Fibroblast of skin of abdomen (primary cell): Measurements from ENCODE around the gene SPDYE16.
"Not testable (repeated sequence)": the region's sequence is repeated elsewhere in the genome, so short reads cannot be mapped to it uniquely, and the experiment has no call there.

Experiments used
- DNase-seq: peaks from one replicate; pipeline ENCODE4 v3.0.0-alpha.2; 2013

Gene SPDYE16

DNA sequence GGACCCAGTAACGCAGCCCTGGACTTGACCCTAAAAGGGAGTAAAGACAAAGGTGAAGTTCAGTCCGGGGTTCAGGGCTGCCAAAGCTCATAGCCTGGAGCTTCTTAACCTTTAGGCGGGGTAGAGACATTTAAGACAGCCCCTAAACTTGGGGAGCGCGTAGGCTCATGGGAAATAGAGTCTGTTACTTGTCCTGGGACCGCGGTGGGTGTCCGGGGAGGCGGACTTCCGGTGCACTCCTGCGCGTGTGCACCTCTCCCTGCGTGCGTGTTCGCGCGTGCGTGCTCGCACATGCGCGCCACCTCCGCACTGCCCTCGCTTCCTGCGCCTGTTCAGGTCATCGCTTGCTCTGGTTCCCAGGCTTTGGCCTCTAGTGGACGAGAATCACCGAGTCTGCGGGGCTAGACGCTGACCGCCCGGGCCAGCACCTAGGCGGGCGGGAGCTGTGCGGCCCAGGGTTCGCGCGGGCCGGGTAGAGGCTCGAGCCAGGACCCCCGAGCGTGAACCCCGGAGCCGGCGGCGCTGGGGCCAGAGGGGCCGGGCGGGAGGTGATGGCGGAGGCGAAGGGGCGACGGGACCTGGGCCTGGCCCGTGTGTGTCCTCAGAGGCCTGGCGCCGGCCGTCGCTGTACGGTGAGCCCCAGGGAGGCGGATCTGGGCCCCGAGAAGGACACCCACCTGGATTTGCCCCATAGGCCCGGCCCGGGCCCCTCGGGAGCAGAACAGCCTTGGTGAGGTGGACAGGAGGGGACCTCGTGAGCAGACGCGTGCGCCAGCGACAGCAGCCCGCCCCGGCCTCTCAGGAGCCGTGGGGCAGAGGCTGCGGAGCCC, 6.1 kb upstream of the SPDYE16 start:
- DNase-seq = peak; percentile 90

DNA sequence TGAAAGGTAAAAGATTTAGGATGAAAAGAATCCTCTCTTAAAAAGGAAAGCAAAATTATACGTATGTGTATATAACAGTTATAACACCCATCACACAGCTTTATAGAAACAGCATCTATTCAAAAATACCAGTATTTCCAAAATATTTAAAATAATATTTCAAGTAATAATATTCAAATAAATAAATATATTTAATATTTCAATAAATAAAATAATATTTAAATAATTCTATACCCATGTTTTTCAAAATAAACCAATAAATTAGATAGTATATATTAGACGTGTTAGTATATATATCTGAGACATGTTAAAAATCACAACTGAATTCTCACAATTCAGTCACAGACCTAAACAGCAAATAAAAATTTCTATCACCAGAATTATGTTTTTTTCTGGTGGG, 11.5 kb downstream of the SPDYE16 start:
- not testable (repeated sequence) for DNase-seq

DNA sequence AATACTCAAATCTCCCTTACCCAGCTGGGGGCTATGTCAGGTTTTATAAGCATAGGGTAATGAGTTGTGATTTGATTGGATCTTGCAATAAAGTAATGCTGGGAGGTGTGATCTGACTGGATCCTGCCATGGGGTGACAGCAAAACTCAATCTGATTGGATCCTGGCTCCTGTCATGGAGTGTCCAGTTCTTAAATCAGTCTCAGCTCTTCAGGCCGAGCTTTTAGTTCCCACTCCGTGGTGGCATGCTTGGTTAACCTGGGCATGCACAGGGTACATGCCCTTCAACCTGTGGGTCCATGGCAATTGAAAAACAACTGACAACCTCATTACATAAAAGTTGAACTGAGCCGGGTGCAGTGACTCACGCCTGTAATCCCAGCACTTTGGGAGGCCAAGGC, 16.9 kb downstream of the SPDYE16 start:
- DNase-seq = not testable (repeated sequence)

DNA sequence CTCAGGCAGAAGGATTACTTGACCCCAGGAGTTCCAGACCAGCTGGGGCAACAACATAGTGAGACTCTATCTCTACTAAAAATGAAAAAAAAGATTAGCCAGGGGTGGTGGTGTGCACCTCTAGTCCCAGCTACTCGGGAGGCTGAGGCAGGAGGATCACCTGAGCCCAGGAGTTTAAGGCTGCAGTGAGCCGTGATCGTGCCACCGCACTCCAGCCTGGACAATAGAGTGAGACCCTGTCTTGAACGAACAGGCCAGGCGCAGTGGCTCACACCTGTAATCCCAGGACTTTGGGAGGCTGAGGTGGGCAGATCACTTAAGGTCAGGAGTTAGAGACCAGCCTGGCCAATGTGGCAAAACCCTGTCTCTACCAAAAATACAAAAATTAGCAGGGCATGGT, 26.2 kb downstream of the SPDYE16 start:
- DNase-seq = not testable (repeated sequence)

DNA sequence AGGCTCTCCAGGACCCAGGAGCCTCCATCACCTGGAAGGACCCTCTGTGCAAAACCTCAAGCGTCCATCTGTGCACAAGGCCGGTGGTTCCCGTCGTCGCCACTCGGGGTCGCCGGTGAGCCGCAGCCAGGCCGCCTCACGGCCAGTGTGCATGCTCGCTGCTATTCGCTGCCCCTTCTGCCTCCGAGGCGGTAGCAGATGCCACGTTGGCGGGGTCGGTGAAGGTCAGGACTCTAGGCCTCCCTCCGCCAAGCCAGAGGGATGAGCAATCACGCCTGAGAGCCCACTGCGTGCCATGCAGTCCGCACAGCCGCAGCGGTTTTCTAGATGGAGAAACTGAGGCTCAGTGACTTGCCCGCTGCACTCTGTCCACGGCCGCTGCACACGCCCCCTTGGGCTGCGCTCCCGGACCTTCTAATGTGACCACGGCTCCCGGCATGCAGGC, 27.1 kb downstream of the SPDYE16 start:
- DNase-seq = peak; percentile 23

DNA sequence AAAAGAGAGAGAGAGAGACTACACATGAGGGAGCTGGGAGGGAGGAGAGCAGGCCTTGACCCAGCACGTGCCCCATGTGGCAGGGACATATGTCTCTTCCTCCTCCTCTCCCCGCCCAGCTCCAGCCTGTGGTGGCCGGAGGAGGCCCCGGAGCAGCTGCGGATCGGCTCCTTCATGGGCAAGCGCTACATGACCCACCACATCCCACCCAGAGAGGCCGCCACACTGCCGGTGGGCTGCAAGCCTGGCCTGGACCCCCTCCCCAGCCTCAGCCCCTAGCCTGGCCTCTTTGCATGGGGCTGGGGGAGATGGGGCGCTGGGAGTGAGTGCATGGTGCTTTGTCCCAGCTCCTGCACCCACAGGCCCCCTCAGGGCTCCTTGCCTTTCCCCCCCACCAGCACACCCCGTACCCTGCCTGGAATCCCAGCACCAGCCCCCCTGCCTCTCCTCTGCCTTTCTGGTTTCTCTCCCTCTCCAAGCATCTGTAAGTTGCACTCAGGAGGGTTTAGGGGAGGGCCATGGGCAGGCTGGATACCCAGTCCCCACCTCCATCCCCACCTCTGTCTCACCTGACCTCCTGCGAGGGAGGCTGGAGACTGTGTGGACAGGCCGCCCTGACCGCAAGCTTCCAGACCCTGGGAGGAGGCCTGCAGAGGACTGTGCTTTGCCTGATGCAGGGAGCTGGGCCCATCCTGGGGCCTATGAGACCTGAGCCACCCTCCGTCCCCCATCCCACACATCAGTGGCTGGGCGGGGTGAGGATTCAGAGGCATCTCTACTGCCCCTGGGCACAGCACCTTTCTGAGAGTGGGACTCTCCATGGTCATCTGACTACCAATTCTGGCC, 27.9 kb downstream of the SPDYE16 start:
- DNase-seq = no peak

DNA sequence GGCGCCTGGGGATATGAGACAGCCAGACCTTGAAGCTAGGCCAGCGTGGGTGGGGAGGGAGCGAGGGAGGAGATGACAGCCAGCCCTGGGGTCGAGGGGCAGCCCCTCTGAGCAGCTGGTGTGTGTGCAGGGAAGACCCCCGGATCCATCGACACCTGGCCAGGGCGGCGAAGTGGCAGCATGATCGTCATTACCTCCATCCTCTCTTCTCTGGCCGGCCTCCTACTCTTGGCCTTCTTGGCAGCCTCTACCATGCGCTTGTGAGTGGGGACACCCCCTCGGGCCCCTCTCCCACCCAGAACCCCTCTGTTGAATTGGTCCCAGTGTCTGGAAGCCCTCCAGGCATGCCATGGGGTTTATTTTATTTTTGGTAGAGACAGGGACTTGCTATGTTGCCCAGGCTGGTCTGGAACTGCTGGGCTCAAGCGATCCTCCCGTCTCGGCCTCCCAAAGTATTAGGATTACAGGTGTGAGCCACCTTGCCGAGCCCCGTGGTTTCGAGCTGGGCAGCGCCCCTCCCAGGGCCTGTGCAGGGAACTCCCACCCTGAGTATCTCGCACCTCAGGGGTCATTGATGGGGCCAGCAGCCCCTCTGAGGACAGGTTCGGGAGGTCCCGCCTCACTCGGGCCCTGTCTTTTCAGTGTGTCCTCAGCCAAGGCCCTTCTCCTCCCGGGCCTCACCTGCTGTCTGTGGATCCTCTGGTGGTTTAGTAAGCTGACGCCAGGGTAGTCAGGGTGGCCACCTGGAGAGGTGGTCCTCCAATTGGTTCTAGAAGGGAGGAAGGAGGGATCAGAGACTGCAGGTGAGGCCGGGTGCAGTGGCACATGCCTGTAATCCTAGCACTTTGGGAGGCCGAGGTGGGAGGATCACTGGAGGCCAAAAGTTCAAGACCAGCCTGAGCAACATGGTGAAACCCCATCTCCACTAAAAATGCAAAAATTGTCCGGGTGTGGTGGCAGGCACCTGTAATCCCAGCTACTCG, 29.0 kb downstream of the SPDYE16 start:
- DNase-seq = no peak

DNA sequence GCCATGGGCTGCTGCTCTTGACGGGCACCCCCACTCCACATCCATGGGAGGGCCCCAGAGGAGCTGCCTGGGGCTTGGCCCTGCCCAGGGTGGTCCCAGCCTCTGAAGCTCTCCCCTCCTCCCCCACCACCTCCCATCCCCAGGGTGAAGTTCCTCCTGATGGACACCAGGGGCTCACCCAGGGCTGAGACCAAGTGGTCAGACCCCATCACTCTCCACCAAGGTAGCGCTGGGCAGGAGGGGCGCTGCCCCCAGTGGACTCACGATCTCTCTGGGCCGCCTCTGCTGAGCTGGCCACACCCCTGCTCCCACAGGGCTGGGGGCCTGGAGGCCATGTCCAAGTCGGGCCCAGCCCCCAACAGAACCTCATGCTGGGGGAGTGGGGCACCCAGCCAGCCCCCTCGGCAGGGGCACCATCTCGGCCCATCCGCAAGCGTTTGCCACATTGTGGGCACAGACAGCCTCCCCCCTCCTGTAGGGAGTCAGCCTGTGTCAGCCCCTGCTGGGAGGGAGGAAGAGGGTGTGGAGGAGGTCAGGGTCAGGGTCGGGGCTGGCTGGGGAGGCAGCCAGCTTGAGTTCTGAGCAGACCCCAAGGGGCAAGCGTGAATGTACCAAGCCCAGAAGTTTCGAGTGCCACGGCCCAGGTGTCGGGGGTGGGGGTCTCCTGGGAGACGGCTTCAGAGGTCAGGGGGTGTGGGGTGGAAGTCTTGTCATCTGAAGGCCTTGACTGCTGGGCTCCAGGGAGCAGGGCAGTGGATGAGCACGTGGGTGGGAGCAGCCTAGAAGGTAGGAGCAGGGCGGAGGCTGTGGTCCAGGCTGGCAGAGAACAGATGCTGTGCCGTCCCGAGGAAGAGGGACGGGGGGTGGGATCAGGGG, 29.9 kb downstream of the SPDYE16 start:
- DNase-seq = no peak

DNA sequence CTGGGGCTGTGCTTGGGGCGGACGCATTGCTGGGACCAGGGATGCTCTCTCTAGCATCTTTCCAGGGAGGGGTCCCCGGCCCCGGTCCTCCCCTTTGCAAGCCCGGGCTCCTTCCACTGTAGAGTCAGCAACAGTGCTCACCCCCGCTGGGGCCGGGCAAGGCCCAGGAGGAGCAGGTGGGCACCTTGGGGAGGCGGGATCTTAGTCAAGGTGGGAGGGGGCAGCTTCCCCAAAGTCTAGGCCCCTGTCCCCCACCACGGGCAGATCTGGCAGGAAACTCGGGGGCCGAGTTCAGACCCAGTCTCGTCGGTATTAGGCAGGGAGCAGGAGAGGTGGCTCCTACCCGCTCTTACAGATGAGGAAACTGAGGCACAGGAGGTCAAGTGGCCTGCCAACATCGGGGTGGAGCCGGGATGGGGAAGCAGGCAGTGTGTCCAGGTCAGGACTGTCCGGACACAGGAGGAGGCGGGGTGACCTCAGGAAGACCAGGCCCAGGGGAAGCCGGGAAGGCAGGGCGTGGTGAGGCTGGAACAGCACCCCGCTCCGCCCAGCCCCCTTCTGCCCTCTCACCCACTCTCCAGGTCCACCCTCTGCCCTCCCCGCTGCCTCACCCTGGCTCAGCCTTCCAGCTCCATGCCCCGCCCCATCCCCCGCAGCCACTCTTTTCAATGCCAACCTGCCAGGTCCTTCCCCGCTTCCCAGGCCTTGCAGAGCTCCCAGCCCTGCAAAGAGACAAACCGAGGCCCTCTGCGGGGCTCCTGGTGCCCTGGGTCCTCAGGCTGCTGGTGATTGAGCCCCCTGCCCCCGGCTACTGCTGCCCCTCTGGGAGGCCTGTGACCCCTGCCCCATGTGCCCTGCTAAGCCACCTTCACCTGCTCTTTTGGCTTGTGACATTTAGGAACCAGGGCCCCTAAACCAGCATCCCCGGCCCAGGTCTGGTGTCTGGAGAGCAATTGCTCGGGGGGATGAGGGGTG, 30.9 kb downstream of the SPDYE16 start:
- DNase-seq = not testable (repeated sequence)

DNA sequence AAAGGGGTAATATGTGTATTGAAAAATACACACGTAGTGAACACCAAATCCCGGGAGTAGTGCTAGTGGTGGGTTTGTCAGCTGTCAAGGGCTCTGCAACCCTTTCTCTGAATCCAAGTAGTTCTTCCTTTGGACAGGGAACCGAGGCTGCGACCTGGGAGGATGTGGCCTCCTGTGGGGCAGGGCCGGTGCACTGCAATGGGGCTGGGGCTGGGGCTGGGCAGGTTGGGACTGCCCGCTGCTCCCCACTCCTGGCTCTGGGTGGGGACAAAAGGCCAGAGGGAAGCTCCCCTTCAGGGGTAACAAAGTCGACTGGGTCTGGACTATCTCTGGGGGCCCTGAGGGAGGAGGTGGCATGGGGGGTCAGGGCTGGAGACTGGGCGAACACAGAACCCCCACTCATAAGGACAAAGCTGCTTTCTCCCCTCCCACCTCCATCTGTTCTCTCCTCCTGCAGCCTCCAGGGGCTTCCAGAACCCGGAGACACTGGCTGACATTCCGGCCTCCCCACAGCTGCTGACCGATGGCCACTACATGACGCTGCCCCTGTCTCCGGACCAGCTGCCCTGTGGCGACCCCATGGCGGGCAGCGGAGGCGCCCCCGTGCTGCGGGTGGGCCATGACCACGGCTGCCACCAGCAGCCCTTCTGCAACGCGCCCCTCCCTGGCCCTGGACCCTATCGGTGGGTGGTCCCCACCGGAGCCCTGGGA, 31.7 kb downstream of the SPDYE16 start:
- DNase-seq = not testable (repeated sequence)

DNA sequence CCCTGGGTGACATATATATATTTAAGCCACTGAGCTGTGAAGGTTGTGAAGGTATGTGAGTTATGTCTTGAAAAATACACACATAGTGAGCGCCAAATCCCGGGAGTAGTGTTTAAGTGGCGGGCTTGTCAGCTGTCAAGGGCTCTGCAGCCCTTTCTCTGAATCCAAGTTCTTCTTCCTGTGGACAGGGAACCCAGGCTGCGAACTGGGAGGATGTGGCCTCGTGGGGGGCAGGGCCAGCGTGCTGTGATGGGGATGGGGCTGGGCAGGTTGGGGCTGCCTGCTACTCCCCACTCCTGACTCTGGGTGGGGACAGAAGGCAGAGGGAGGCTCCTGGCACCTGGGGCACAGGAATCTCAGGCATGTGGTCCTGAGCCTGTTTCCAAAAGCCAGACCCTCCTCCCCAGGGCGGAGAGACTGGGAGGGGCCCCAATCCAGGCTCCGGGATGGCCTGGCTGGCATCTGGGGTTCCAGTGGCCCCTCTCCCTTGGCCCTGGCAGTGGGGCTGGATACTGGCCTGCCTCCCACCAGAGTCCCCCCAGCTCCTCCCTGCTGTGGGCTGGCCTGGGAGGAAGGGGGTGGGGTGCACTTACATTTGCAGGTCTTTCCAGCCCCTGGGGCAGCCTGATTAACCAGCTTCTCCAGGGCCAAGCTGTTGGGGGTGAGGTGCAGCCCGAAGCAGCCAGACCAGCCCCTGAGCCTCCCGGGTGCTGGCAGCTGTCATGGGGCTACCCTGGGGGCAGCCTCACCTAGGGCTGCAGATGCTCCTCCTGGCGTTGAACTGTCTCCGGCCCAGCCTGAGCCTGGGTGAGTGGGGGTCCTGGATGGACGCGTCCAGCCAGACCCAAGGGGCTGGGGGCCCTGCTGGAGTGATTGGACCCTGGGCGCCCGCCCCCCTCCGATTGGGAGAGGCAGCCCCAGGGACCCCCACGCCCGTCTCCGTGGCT, 32.9 kb downstream of the SPDYE16 start, which contains the start of gene UPK3B:
UPK3B (plus strand) TSS at position 622 of the 947 bp plus-strand sequence; CDS start at position 723, 101 bp downstream.
- no peak for DNase-seq

DNA sequence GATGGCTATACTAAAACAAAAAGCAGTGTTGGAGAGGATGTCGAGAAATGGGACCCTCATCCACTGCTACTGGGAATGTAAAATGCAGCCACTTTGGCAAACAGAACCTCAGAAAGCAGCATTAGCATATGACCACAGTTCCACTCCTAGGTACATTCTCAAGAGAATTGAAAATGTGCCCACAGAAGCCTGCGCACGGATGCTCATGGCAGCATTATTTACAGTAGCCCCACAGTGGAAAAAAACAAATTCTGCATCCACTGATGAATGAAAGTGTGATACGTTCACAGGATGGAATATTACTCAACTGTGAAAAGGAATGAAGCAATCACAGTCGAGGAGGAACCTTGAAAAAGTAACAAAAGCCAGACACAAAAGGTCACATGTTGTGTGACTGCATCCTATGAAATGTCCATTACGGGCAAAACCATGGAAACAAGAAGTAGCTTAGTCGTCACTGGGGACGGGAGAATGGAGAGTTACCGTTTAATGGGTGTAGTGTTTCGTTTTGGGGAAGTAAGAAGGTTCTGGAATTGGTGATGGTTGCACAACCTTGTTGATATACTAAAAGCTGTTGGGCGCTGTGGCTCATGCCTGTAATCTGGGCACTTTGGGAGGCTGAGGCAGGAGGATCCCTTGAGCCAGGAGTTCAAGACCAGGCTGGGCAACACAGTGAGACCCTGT, 35.2 kb downstream of the SPDYE16 start:
- no peak for DNase-seq

DNA sequence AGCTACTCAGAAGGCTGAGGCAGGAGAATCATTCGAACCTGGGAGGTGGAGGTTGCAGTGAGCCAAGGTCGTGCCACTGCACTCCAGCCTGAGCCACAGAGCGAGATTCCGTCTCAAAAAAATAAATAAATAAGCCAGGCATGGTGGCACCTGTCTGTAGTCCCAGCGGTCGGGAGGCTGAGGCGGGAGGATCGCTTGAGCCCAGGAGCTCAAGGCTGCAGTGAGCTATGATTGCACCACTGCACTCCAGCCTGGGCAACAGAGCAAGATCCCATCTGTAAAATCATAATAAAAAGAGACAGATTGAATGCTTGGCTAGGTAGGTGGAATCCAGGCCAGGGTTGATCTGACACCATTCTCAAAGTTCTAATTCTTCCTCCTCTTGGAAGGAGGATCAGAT, 36.5 kb downstream of the SPDYE16 start:
- not testable (repeated sequence) for DNase-seq

DNA sequence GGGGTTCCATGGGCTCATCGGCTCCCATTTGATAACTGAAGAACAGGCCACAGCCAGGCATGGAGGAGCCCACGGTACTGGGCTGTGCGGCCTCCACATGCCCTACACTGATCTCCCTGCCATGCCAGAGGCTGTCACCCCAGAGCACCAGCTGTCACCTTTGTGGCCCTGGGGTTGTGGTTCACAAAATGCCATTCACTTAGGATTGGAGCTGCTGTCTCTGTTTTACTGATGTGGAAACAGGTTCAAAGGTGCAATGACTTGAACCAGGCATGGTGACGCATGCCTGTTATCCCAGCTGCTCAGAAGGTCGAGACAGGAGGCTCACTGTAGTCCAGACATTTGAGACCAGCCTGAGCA, 37.0 kb downstream of the SPDYE16 start:
- no peak for DNase-seq

DNA sequence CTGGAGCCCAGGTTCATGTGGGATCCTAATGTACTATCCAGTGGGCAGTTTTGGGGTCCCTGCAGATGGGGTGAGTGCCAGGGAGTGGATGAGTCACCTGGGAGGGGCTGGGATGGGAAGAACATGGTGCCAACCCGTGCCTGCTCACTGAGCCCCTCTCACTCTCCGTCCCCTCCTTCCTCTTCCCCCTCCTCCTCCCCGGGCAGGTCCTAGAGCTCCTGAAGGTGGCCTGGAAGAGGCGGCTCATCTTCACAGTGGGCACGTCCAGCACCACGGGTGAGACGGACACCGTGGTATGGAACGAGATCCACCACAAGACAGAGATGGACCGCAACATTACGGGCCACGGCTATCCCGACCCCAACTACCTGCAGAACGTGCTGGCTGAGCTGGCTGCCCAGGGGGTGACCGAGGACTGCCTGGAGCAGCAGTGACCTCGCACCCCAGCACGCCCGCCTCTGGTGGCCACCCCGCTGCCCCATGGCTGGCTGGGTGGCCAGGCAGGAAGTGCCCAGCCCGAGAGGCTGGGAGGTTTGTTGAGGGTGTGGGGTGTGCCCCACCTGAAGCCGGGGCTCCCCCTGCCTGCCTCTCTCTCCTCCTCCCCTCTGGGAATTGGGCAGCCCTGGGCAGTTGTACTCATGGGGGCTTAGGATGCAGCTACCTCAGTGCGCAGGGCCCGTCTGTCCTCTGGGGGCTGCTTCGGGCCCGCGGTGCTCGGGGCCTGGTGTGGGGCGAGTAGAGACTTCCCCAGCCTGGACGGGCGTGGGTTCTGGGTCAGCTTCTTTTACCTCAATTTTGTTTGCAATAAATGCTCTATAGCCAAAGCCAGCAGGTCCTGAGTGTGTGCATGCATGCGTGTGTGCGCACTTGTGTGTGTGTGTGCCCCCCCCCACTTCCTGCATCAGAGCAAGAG, 37.7 kb downstream of the SPDYE16 start:
- no peak for DNase-seq
